GM21528 (cell line): ENCODE data around the gene PPP4C.

Source experiments
- ATAC-seq: cut with Tn5 transposase; IDR thresholded peaks from one replicate; pipeline ENCODE4 v1.9.1; 2021; ENCODE audit warnings: mild to moderate bottlenecking, moderate library complexity; ENCODE audit not compliant: unreplicated experiment, low FRiP score

Gene PPP4C

DNA sequence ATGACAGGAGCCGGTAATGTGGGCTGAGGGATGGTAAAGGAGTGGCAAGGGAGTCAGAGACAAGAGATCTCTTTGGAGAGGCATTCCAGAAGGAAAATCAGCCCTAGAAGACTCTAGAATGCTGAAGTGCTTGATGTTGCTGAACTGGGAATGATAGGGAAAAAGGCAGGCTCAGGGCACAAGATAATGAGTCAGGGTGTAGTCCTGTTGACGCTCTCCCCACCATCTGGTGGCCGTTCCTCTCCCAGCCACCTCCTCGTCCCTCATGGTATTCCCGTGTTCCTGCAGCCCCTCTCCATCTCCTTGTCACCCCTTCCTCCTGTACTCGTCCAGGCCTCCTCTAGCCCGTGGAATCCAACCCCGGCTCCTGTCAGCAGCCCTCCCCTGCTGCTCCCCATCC is 21.3 kb upstream of the PPP4C start:
- ATAC-seq: no peak

GRCh38 chr16:30054959-30055553 is 20.7 kb upstream of the PPP4C start:
- ATAC-seq: no peak

DNA sequence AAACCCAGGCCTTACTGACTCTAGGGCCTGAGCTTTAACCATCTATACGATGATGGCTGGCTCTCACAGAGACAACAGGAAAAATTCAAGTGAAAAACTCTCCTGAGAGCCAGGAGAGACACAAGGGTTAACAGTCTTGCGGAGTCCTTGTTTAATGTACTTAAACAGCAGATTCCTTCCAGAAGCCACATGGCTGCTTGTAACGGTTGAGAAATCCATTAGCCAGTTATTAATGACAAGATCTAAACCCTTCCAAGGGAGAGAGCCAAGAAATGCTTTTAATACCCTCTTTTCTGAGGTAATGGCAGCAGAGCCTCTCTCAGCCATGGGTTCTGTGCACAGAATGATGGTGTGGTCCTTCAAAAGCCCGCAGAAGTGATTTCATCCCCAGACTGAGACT is 15.4 kb upstream of the PPP4C start:
- ATAC-seq: no peak

GRCh38 chr16:30060836-30061554 is 14.8 kb upstream of the PPP4C start:
- ATAC-seq: no peak

GRCh38 chr16:30063278-30063892 is 12.4 kb upstream of the PPP4C start:
- ATAC-seq: no peak

DNA sequence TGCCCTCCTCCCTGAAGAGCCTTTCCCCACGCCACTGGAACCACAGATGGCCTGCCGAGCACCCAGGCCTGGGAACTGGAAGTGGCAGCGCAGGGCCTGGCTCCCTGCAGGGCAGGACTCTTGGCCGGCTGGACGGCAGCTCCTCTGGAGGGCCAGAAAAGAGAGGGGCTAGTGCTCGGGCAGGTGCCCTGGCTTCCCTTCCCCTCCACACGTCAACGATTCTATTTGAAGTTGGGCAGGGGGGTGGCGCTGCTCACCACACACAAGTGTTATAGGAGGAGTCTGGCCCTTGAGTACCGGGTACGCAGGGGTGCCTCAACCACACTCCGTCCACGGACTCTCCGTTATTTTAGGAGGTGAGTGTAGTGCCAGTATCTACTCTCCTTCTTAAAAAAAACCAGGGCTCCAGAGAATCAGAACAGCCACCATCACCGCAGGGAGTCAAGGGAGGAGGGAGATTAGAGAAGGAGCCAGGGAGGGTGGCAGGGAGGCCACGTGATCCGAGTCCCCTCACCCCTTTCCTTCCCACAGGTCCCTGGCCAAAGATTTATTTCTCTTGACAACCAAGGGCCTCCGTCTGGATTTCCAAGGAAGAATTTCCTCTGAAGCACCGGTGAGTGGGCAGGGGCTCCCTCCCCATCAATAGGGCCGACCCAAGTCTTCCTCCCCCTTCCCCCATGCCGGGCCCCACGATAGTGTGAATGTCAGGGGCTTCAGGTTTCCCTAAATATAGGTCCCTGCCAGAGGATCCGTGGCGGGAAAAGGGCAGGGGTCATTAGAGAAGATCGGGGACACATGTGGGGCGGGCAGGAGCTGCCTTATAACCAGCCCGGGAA is 11.7 kb upstream of the PPP4C start:
- no peak for ATAC-seq

DNA sequence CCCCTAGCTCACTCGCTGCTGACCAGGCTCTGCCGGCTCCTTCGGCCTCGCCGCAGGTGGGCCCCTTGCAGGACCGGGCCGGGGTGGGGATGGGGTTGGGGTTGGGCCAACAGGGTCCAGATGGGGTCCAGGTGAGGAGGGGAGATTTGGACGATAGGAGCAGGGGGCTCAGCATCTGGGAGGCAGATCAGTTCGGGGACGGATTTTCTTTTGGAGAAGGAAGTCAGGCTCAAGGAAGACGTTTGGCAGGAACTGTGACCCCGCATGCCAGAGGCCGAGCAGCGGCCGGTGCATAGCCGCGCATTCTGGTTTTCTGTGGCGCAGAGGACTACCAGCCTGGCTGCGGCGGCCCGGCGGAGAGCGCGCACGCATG is 11.1 kb upstream of the PPP4C start:
- ATAC-seq: no peak

DNA sequence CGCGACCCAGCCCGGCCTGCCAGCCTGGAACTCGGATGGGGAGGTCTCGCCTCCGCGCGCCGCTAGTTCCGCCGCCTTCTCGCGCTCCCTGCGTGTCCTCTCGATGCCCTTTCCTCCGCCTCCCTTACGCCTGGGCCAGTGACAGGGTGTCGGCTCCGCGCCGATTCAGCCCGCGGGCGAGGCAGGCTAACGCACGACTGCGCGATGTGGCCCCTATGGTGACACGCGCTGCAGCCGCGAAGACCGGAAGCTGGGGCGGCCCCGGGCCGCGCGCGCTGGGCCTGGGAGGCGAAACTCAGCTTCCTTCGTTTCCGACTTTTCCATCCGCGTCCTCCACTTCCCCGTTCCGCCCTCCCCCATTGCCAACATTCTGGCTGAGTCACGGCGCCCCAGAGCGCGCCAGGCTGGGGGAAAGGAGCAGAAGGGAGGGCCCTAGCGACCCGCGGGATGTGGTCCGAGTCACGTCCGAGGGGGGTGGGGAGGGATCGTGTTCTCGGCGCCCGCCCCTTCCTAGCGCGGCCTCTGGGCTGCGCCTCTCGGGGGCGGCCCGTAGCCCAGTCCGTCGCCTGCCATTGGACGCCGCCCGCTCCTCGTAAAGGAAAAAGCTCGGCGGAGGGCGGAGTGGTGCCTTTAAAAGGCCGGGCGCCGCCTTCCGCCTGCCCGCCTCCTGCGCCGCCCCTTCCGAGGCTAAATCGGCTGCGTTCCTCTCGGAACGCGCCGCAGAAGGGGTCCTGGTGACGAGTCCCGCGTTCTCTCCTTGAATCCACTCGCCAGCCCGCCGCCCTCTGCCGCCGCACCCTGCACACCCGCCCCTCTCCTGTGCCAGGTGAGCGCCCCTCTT is 10.5 kb upstream of the PPP4C start, which contains the start of gene ALDOA:
Gene ALDOA (plus strand): TSS at position 659 of the 841 bp plus-strand sequence. CDS start 1,138 bp downstream, outside the sequence.
- ATAC-seq: peak; percentile 79

GRCh38 chr16:30065943-30066760 is 9.6 kb upstream of the PPP4C start:
- peak; percentile 0 for ATAC-seq

DNA sequence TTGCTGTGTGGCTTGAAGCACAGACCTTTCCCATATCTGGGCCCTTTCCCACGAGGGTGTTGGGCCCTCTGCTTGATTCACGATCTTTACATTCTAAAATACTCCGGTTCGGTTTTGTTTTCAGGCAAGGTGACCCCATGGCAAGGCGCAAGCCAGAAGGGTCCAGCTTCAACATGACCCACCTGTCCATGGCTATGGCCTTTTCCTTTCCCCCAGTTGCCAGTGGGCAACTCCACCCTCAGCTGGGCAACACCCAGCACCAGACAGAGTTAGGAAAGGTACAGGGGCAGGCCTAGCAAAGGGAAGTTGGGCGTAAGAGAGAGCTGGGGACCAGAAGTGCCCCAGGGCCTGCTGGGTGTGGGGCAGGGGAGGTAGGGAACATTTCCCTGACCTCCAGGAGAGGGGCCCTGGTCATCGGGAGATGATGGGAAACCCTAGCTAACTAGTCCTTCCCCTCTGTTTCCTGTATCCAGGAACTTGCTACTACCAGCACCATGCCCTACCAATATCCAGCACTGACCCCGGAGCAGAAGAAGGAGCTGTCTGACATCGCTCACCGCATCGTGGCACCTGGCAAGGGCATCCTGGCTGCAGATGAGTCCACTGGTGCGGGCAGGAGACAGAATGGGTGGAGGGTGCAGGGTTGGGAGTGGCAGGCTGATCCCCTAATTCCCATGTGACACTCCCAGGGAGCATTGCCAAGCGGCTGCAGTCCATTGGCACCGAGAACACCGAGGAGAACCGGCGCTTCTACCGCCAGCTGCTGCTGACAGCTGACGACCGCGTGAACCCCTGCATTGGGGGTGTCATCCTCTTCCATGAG is 8.8 kb upstream of the PPP4C start:
- ATAC-seq: no peak

DNA sequence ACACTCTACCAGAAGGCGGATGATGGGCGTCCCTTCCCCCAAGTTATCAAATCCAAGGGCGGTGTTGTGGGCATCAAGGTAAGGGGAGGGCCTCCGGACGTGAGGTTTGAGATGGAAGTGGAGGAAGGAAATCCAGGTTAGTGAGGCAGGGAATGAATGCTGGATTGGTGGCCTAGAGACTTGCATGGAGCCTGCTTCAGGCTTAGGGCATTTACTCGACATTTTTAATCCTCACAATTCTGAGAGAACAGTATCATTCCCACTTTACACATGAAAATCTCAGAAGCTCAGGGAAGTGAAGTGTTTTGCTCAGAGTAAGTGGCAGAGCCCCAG is 8.2 kb upstream of the PPP4C start:
- no peak for ATAC-seq

- no peak for ATAC-seq
Observed at GRCh38 chr16:30068333-30068732, 7.5 kb upstream of the PPP4C start.

DNA sequence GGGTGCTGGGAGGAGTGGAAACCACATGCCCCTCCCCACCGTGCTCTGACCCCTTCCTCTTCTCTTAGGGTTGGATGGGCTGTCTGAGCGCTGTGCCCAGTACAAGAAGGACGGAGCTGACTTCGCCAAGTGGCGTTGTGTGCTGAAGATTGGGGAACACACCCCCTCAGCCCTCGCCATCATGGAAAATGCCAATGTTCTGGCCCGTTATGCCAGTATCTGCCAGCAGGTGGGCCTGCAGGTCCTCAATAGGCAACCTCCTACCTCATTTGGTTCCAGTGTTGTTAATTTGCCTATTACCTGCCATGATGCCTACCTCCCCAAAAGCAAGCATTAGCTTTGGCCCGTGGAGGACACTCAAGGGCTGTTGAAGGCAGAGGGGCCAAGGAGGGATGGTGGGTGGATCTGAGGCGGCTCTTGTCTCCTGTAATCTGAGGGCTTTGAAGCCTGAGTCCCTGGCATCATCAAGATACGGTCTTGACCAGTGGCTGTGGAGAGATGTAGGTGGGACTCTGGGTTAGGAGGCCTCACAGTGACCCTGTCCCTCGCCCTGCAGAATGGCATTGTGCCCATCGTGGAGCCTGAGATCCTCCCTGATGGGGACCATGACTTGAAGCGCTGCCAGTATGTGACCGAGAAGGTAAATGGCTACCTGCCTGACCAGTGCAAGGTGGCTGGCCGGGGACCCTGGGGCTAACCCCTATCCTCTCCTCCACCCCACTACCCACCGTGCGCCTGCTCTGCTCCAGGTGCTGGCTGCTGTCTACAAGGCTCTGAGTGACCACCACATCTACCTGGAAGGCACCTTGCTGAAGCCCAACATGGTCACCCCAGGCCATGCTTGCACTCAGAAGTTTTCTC is 6.8 kb upstream of the PPP4C start:
- no peak for ATAC-seq

GRCh38 chr16:30069611-30070462 is 6.0 kb upstream of the PPP4C start:
- ATAC-seq: no peak

DNA sequence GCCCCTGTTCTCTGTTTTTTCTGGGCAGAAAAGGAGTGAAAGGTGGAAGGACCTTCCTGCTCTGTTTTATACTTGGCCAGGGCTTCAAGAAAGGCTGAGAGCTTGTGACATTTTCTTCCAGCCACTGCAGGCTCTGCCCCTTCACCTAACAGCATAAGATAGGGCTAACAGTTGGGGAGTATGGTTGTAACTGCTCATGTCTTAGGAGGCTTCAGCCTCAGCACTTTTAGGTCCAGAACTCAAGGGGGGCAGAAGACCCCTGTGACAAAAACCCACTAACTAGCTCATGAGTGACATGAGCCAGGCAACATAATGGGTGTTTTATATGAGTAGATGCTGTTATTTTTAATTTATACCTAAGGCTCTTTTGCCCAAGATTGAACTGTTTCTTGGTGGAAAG is 5.3 kb upstream of the PPP4C start:
- ATAC-seq: no peak

GRCh38 chr16:30076276-30076791 is 540 bp downstream of the PPP4C start:
- peak; percentile 23 for ATAC-seq

- ATAC-seq: no peak
Observed at GRCh38 chr16:30077656-30078055, 1.9 kb downstream of the PPP4C start.
